Measurements from ENCODE around the gene TSHZ3. TPM values are rescaled to one million over a fixed set of nuclear protein-coding genes. Genes with fewer than 3 reads are reported as not detected.

TSHZ3 gene
- total RNA-seq, 1 experiment from 2014 or later: 0.05 TPM

- no peak for TF ChIP-seq EZH2 (IDR thresholded peaks at IDR 0.05)
- TF ChIP-seq ZNF274 (IDR thresholded peaks at IDR 0.05; ENCODE audit: low read depth, low read length): no peak
- TF ChIP-seq RAD21 (IDR thresholded peaks at IDR 0.05; ENCODE audit: low read depth): no peak
- TF ChIP-seq MAX (IDR thresholded peaks at IDR 0.05): no peak
These were observed 616 bp downstream of the TSHZ3 start (continued) for GRCh38 chr19:31348481-31349159.

GRCh38 chr19:31347828-31348392, 1.3 kb downstream of the TSHZ3 start:
- ATAC-seq (no peak), DNase-seq (ENCODE audit: low read depth, low spot score) (no peak)
- ChIA-PET RAD21 (ENCODE audit: low non-redundant PET in 1 of 2, low total read pairs in 2 of 2, uncharacterized antibody in 2 of 2, unreplicated experiment in 2 of 2) (no interaction called here), CTCF (no interaction called here), POLR2A (no interaction called here)
- no peak overlapping the region for H2AFZ ChIP-seq (ENCODE audit: low read depth, low read length, poor library complexity, severe bottlenecking)
- H3K27ac ChIP-seq (ENCODE audit: low read depth, low read length): no peak overlapping the region
- intact Hi-C loops (cut with micrococcal nuclease): no loop called here
- H3K4me3 ChIP-seq (replicated peaks in 1 of 2; ENCODE audit: low read depth in 1 of 2, low read length in 2 of 2): no peak overlapping the region
- no peaks in the 10 kb centered on the region for H3K27me3 ChIP-seq (ENCODE audit: insufficient read depth, low read length)
- H3K36me3 ChIP-seq (ENCODE audit: control insufficient read depth in 1 of 2, insufficient read depth in 2 of 2, low read length in 2 of 2): no peaks in the 10 kb centered on the region
- BruUV-seq (replicated peaks): no TSS peak
- no peak overlapping the region for H3K4me2 ChIP-seq (ENCODE audit: low read length)
- H3K9ac ChIP-seq (ENCODE audit: low read length): no peak overlapping the region
- TF ChIP-seq ZNF274 (IDR thresholded peaks at IDR 0.05; ENCODE audit: low read depth, low read length) (no peak), EZH2phosphoT487 (IDR thresholded peaks at IDR 0.05; ENCODE audit: borderline replicate concordance) (no peak), CEBPB (IDR thresholded peaks at IDR 0.05; ENCODE audit: low read depth) (no peak), POLR2A (IDR thresholded peaks at IDR 0.05; ENCODE audit: borderline replicate concordance, extremely low read depth, insufficient read depth, insufficient read length) (no peak), EZH2 (IDR thresholded peaks at IDR 0.05) (no peak), CBX3 (IDR thresholded peaks at IDR 0.05; ENCODE audit: low read depth) (no peak), CTCF (IDR thresholded peaks at IDR 0.05 in 2 of 3, conservative IDR thresholded peaks at IDR 0.05 in 1 of 3; ENCODE audit: borderline replicate concordance in 1 of 3, insufficient read depth in 1 of 3, low read depth in 2 of 3, low read length in 2 of 3) (no peak), TCF7L2 (IDR thresholded peaks at IDR 0.05; ENCODE audit: borderline replicate concordance, extremely low read depth, insufficient read depth, insufficient read length) (no peak), EGR1 (IDR thresholded peaks at IDR 0.05; ENCODE audit: low read depth) (no peak), FOSL1 (IDR thresholded peaks at IDR 0.05; ENCODE audit: low read depth) (no peak)
- H4K20me1 ChIP-seq (ENCODE audit: insufficient read depth): no peaks in the 10 kb centered on the region
- peaks cover 3 to 16% of the 10 kb centered on the region in 2 experiments; a peak in 2 of 4 replicates for H3K9me3 ChIP-seq (ENCODE audit: control insufficient read depth in 1 of 2, insufficient read depth in 1 of 2, low read depth in 1 of 2, low read length in 2 of 2)
- no peaks in the 10 kb centered on the region for H3K4me1 ChIP-seq (ENCODE audit: control insufficient read depth in 1 of 2, insufficient read depth in 2 of 2, low read length in 2 of 2)
- H3K79me2 ChIP-seq (ENCODE audit: insufficient read depth, low read length): no peaks in the 10 kb centered on the region
- H3K9me2 ChIP-seq (ENCODE audit: insufficient read depth): no peaks in the 10 kb centered on the region

Data from HCT116 (cell line).